ENCODE data around the gene TAF11L4.
"Not testable (repeated sequence)": the region's sequence is repeated elsewhere in the genome, so short reads cannot be mapped to it uniquely, and the experiment has no call there.

Gene TAF11L4

DNA sequence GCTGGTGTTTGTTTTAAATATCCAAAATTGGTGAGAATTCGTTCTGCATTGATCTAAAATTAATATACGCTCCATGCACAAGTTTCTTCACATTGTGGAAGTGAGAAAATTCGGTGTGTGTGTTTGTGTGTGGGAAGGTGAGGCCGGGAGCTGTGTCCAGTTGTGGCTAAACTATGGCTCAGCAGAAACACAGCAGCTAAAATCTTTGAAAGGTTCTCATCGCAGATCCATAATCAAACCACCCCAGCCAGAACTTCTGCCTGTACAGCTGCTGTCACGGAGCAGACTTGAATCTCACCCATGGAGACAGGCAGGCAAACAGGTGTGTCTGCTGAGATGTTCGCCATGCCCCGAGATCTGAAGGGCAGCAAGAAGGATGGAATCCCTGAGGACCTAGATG, 23.7 kb upstream of the TAF11L4 start, which contains the start of gene TAF11L2:
Gene TAF11L2 (plus strand): TSS at position 301 of the 400 bp plus-strand sequence.
- H3K36me3 ChIP-seq (ENCODE audit: insufficient read depth, low read length); H3K27ac ChIP-seq (ENCODE audit: low read depth, low read length); H3K27me3 ChIP-seq (ENCODE audit: insufficient read depth, low read length); H3K79me2 ChIP-seq (ENCODE audit: control insufficient read depth, insufficient read depth, low read length, unreplicated experiment); H2AFZ ChIP-seq (ENCODE audit: low read length, unreplicated experiment); H3K4me1 ChIP-seq (ENCODE audit: control insufficient read depth, insufficient read depth, low read length, unreplicated experiment); H3K4me3 ChIP-seq (ENCODE audit: low read depth, low read length): not testable (repeated sequence)

DNA sequence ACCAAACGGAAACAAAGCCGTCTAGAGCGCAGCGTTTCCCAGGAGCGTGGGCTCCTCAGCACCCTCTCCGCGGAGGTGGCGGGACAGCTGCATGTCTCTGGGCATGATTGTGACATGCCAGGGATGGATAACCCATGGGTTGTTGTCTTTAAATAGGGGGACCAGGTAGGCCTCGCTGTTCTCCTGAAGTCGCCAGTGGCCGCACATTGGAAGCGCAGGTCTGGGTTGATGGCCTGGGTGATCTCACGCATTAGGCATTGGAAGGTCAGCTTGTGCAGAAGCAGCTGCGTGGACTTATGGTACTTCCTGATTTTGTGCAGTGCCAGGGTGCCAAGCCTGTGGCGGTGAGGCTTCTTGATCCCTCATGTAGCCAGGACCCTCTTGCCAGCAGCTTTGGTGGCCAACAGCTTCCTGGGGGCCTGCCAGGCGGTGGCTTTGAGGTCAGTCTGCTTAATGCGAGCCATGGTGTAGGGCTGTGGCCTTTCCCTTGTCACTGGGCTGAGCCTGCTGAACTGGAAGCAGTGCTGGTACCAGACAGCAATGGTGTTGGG, 9.8 kb upstream of the TAF11L4 start:
- no peaks in the 10 kb centered on the region for H3K4me1 ChIP-seq (ENCODE audit: control insufficient read depth, insufficient read depth, low read length, unreplicated experiment)

DNA sequence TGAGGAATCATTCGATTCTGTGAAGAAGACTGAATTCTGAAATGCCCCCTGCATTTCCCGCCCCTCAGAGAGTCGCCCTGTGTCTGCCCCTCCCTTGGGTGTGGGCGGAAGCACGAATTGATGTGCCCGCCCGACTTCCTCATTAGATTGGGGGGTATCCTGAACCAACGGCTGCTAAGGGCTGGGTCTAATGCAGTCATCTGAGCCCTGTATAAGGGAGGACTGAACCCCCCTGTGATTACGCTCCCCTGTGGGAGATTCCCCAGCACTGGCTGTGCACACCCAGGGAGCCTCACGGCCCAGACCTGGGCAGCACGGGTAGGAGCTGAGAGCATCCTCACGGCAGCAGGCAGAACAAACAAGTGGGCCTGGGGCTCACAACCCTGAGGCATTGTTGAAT, 4.1 kb upstream of the TAF11L4 start:
- H2AFZ ChIP-seq (ENCODE audit: low read length, unreplicated experiment); H3K4me1 ChIP-seq (ENCODE audit: control insufficient read depth, insufficient read depth, low read length, unreplicated experiment); H3K27ac ChIP-seq (ENCODE audit: low read depth, low read length); H3K79me2 ChIP-seq (ENCODE audit: control insufficient read depth, insufficient read depth, low read length, unreplicated experiment); H3K27me3 ChIP-seq (ENCODE audit: insufficient read depth, low read length); H3K36me3 ChIP-seq (ENCODE audit: insufficient read depth, low read length); H3K4me3 ChIP-seq (ENCODE audit: low read depth, low read length): not testable (repeated sequence)

More for the DNA sequence above, 9.8 kb upstream of the TAF11L4 start:
- Histone ChIP-seq H3K27ac (ENCODE audit: low read depth, low read length) (no peak overlapping the region), H3K4me3 (ENCODE audit: low read depth, low read length) (no peak overlapping the region), H2AFZ (ENCODE audit: low read length, unreplicated experiment) (no peak overlapping the region), H3K79me2 (ENCODE audit: control insufficient read depth, insufficient read depth, low read length, unreplicated experiment) (no peaks in the 10 kb centered on the region), H3K27me3 (ENCODE audit: insufficient read depth, low read length) (peaks cover 9% of the 10 kb centered on the region; the same call in 1 of the 2 replicates), H3K36me3 (ENCODE audit: insufficient read depth, low read length) (no peaks in the 10 kb centered on the region)

DNA sequence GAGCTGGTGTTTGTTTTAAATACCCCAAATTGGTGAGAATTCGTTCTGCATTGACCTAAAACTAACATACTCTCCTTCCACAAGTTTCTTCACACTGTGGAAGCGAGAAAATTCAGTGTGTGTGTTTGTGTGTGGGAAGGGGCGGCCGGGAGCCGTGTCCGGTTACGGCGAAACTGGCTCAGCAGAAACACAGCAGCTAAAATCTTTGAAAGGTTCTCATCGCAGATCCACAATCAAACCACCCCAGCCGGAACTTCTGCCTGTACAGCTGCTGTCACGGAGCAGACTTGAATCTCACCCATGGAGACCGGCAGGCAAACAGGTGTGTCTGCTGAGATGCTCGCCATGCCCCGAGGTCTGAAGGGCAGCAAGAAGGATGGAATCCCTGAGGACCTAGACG, 3.5 kb upstream of the TAF11L4 start, which contains the start of gene TAF11L3:
Gene TAF11L3 (plus strand): TSS at position 301 of the 400 bp plus-strand sequence.
- not testable (repeated sequence) for H3K4me3 ChIP-seq (ENCODE audit: low read depth, low read length); H3K79me2 ChIP-seq (ENCODE audit: control insufficient read depth, insufficient read depth, low read length, unreplicated experiment); H3K36me3 ChIP-seq (ENCODE audit: insufficient read depth, low read length); H3K27me3 ChIP-seq (ENCODE audit: insufficient read depth, low read length); H3K4me1 ChIP-seq (ENCODE audit: control insufficient read depth, insufficient read depth, low read length, unreplicated experiment); H3K27ac ChIP-seq (ENCODE audit: low read depth, low read length); H2AFZ ChIP-seq (ENCODE audit: low read length, unreplicated experiment)

DNA sequence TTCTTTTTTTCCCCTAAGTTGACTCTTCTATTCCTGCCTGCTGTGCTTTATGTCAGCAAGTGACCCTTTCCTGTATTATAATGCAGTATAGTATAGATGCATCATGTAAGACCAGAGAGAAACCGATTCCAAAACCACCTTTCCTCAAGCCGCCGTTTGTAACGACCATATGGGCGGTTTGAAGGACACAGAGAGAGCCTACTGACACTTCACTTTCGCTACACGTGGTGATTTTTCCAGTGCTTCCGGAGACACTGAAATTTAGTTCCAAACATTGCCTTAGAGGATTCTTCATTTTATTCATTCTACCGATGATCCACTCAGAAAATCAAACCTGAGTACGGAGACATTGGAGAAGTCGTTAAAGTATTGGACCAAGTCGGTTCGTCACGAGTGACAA, 2.1 kb upstream of the TAF11L4 start:
- H3K36me3 ChIP-seq (ENCODE audit: insufficient read depth, low read length); H3K4me1 ChIP-seq (ENCODE audit: control insufficient read depth, insufficient read depth, low read length, unreplicated experiment); H3K79me2 ChIP-seq (ENCODE audit: control insufficient read depth, insufficient read depth, low read length, unreplicated experiment); H2AFZ ChIP-seq (ENCODE audit: low read length, unreplicated experiment); H3K27me3 ChIP-seq (ENCODE audit: insufficient read depth, low read length); H3K4me3 ChIP-seq (ENCODE audit: low read depth, low read length); H3K27ac ChIP-seq (ENCODE audit: low read depth, low read length): not testable (repeated sequence)

DNA sequence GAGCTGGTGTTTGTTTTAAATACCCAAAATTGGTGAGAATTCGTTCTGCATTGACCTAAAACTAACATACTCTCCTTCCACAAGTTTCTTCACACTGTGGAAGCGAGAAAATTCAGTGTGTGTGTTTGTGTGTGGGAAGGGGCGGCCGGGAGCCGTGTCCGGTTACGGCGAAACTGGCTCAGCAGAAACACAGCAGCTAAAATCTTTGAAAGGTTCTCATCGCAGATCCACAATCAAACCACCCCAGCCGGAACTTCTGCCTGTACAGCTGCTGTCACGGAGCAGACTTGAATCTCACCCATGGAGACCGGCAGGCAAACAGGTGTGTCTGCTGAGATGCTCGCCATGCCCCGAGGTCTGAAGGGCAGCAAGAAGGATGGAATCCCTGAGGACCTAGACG, 3.3 kb downstream of the TAF11L4 start, which contains the start of gene TAF11L5:
Gene TAF11L5 (plus strand): TSS at position 301 of the 400 bp plus-strand sequence.
- not testable (repeated sequence) for H3K27ac ChIP-seq (ENCODE audit: low read depth, low read length); H3K79me2 ChIP-seq (ENCODE audit: control insufficient read depth, insufficient read depth, low read length, unreplicated experiment); H2AFZ ChIP-seq (ENCODE audit: low read length, unreplicated experiment); H3K4me3 ChIP-seq (ENCODE audit: low read depth, low read length); H3K27me3 ChIP-seq (ENCODE audit: insufficient read depth, low read length); H3K36me3 ChIP-seq (ENCODE audit: insufficient read depth, low read length); H3K4me1 ChIP-seq (ENCODE audit: control insufficient read depth, insufficient read depth, low read length, unreplicated experiment)

DNA sequence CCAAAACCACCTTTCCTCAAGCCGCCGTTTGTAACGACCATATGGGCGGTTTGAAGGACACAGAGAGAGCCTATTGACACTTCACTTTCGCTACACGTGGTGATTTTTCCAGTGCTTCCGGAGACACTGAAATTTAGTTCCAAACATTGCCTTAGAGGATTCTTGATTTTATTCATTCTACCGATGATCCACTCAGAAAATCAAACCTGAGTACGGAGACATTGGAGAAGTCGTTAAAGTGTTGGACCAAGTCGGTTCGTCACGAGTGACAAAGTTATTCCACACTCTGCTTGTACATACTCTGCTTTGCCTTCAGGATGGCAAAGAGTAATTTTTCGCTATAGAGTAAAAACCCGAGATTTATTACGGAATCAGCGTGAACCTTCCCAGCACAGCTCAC, 4.9 kb downstream of the TAF11L4 start:
- not testable (repeated sequence) for H3K36me3 ChIP-seq (ENCODE audit: insufficient read depth, low read length); H3K27ac ChIP-seq (ENCODE audit: low read depth, low read length); H3K4me3 ChIP-seq (ENCODE audit: low read depth, low read length); H3K79me2 ChIP-seq (ENCODE audit: control insufficient read depth, insufficient read depth, low read length, unreplicated experiment); H2AFZ ChIP-seq (ENCODE audit: low read length, unreplicated experiment); H3K27me3 ChIP-seq (ENCODE audit: insufficient read depth, low read length); H3K4me1 ChIP-seq (ENCODE audit: control insufficient read depth, insufficient read depth, low read length, unreplicated experiment)

DNA sequence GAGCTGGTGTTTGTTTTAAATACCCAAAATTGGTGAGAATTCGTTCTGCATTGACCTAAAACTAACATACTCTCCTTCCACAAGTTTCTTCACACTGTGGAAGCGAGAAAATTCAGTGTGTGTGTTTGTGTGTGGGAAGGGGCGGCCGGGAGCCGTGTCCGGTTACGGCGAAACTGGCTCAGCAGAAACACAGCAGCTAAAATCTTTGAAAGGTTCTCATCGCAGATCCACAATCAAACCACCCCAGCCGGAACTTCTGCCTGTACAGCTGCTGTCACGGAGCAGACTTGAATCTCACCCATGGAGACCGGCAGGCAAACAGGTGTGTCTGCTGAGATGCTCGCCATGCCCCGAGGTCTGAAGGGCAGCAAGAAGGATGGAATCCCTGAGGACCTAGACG, 6.8 kb downstream of the TAF11L4 start, which contains the start of gene TAF11L6:
Gene TAF11L6 (plus strand): TSS at position 301 of the 400 bp plus-strand sequence.
- H3K27me3 ChIP-seq (ENCODE audit: insufficient read depth, low read length); H3K4me1 ChIP-seq (ENCODE audit: control insufficient read depth, insufficient read depth, low read length, unreplicated experiment); H3K36me3 ChIP-seq (ENCODE audit: insufficient read depth, low read length); H3K4me3 ChIP-seq (ENCODE audit: low read depth, low read length); H3K79me2 ChIP-seq (ENCODE audit: control insufficient read depth, insufficient read depth, low read length, unreplicated experiment); H3K27ac ChIP-seq (ENCODE audit: low read depth, low read length); H2AFZ ChIP-seq (ENCODE audit: low read length, unreplicated experiment): not testable (repeated sequence)

All from ACC112 (cell line).